HK-2 (cell line): ENCODE results near the gene VAV1.
"Not testable (repeated sequence)": the region's sequence is repeated elsewhere in the genome, so short reads cannot be mapped to it uniquely, and the experiment has no call there.

Experiments
- DNase-seq: peaks from one replicate; pipeline ENCODE4 v3.0.0-alpha.2; 2018; ENCODE audit not compliant: unreplicated experiment

VAV1 gene

DNA sequence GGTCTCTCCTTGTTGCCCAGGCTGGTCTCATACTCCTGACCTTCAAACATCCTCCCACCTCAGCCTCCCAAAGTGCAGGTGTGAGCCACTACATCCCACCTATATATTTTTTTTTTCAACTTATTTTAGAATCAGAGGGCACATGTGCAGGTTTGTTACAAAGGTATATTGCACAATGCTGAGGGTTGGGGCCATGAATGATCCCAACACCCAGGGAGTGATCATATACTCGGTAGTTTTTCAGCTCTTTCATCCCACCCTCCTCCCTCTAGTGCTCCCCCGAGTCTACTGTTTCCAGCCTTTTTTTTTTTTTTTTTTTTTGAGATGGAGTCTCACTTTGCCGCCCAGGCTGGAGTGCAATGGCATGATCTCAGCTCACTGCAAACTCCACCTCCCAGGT, 76.5 kb downstream of the VAV1 start:
- DNase-seq, result no peak

DNA sequence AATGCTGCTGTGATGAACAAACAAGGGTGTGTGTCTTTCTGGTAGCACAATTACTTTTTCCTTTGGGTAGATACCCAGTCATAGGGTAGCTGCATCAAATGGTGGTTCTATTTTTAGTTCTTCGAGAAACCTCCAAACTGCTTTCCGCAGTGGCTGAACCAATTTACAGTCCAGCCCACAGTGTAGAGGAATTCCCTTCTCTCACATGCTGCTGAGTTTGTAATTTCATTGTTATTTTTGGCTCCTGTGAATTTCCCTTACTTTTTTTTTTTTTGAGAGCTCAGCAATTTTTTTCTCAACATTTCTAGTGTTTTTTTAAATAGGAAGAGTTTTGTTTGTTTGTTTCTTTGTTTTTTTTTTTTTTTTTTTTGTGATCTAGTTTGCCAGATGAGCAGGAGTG, 77.4 kb downstream of the VAV1 start:
- no peak for DNase-seq

DNA sequence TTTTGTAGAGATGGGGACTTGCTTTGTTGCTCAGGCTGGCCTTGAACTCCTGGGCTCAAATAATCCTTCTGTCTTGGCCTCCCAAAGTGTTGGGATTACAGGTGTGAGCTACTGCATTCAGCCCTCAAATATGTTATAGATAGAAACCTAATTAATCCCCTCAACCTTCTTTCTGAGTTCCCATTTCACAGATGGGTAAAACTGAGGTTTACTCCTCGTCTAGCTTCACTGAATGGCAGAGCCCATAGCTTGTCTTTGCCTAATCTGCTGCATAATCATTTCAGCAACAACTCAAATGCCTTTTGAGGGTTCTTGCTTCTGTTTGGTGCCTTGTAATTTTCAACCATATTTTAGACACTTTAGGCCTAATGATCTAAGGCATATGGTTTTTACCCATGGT, 78.9 kb downstream of the VAV1 start:
- DNase-seq, result no peak

DNA sequence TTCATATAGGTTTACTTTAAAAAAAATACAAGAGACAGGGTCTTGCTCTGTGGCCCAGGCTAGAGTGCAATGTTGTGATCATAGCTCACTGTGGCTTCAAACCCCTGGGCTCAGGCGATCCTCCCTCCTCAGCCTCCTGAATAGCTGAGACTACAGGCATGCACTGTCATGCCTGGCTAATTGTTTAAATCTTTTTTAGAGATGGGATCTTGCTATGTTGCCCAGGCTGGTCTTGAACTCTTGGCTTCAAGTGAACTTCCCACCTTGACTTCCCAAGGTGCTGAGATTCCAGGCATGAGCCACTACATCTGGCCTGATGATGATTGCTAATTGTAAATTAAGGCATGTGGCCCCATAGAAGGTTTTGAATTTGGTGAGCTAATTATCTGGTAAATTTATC, 79.5 kb downstream of the VAV1 start:
- DNase-seq, result no peak

DNA sequence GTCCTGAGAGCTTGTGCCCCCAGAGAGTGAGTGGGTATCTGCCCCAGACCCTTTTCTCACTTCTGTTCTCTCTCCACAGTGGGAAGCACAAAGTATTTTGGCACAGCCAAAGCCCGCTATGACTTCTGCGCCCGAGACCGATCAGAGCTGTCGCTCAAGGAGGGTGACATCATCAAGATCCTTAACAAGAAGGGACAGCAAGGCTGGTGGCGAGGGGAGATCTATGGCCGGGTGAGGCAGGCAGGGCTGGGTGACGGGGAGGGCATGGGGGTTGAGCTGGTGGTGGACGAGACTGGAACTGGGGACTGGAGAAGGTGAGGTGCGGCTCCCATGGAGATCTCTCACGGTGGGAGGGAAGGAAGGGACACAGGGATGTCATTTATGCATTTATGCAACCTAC, 81.4 kb downstream of the VAV1 start:
- DNase-seq, result no peak

DNA sequence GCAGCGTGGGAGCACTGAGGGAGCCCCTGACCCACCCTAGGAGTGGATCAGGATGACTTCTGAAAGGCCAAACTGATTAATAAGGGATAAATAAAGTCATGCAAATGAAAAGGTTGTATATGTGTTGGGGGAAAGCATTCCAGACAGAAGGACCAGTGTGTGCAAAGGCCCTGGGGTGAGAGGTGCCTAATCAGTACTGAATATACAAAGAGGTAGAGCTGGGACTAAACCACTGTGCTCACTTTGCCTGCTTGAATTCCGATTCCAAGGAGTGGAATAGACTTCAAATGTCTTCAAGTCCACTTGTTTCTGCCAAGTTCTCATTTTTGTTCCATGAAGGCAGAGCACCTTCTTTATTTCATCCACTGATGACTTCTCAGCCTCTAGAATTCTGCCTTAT, 82.2 kb downstream of the VAV1 start:
- DNase-seq, result no peak

DNA sequence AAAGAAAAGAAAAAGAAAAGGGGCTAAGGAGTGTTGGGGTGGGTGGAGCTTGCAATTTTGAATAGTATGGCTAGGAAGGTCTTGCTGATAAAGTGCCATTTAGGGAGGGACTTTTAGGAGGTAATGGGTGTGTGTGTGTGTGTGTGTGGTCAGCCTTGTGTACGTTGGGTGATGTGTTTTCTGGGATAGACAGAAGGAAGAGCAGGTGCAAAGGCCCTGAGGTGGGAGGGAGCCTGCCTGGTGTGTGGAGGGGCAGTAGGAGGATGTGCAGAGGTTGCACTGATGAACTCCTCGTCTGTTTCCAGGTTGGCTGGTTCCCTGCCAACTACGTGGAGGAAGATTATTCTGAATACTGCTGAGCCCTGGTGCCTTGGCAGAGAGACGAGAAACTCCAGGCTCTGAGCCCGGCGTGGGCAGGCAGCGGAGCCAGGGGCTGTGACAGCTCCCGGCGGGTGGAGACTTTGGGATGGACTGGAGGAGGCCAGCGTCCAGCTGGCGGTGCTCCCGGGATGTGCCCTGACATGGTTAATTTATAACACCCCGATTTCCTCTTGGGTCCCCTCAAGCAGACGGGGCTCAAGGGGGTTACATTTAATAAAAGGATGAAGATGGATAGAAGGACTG, 84.4 kb downstream of the VAV1 start:
- DNase-seq, result no peak

DNA sequence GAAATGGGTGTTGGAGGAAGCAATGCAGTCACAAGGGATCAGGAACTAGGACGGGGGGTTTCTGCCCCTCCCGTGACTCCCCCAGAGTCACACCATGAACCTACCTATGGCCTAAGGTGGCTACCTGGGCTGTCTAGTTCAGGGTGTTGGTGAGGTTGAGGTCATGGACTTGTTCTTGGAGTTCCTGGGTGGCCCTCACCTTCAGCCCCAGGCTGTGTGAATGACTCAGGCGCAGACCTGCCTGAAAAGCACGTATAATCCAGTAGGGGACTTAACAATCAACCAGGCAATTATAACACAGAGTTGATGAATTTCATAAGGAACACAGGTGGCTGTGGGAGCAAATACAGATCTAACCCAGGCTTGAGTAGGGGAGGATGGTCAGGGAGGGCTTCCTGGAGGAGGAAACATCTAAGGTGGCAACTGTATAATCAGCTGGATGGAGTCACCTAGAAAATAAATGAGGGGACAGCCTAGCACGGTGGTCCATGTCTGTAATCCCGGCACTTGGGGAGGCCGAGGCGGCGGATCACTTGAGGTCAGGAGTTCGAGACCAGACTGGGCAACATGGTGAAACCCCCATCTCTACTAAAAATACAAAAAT, 89.3 kb downstream of the VAV1 start:
- no peak for DNase-seq

DNA sequence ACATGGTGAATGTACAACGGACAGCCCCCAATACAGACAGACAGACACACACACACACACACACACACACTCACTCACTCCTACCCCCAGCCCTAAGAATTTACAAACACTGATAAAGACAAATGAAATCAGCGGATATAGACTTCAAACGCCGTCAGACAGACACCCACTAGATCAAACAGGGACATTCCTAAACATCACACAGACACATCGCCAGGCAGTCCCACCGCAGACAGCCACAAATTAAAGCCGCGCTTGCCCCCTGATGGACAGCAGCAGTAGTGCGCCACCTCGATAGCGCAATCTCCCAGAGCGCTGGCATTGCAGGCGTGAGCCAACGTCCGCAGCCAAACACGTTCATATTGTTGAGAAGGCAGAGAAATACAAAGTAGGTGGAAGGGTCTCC, 90.2 kb downstream of the VAV1 start:
- DNase-seq, result peak; percentile 86

DNA sequence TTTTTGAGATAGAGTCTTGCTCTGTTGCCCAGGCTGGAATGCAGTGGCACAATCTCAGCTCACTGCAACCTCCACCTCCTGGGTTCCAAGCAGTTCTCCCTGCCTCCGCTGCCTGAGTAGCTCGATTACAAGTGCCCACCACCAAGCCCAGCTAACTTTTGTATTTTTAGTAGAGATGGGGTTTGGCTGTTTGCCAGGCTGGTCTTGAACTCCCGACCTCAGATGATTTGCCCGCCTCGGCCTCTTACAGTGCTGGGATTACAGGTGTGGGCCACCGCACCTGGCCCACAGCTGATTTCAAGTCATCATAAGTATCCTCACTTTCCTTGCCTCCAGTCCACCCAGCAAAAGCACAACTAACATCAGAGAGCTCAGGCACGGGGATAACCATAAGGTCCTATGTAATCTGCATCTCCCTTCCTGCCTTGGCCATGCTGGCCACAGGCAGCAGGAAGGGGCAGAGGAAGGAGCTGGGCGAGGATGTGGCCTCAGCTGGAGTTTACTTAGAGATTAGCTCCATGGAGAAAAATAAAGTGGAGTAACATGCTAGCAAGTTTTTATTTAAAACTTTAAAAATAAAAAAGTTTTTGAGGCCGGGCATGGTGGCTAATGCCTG, 91.9 kb downstream of the VAV1 start:
- no peak for DNase-seq

DNA sequence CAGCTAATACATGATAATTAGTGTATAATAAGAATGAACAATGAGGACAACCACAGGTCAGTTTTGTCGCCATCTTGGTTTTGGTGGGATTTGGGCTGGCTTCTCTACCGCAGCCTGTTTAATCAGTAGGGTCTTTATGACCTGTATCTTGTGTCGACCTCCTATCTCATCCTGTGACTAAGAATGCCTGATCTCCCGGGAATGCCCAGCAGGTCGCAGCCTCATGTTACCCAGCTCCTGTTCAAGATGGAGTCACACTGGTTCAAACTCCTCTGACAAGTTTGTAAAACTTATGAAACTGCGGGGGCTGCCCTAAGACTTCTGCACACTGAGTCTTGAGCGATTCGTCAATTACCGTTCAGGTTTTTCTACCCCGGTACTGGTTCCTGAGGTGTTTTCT, 93.3 kb downstream of the VAV1 start:
- no peak for DNase-seq

DNA sequence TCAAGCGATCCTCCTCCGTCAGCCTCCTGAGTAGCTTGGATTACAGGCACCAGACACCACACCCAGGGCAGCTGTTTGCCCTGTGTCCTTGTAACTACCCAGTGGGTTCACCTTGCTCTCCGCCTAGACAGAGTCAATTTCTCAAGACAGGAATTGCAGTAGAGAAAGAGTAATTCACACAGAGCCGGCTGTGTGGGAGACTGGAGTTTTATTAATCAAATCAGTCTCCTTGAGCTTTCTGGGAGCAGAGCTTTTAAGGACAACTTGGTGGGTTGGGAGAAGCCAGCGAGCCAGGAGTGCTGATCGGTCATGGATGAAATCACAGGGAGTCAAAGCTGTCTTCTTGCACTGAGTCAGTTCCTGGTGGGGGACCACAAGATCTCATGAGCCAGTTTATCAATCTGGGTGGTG, 94.2 kb downstream of the VAV1 start:
- DNase-seq, result peak; percentile 44

DNA sequence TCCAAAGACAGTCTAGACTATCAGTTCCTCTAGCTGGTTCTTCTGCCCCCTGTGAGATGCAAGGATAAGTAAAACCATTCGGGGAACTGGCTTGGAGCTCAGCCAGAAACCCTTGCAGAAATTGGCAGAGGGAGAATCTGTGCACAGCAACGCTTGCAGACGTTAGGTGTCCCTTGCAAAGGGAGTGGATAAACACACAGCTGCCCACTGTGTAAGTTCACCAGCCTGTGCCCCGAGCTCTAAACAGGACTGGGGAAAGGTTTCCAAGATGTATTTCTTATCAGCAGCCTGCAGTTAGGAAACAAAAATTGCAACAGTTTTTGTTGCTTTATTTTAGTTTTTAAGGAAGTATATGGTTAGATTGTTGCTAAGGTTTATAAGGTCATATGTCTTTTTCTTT, 95.8 kb downstream of the VAV1 start:
- DNase-seq, result no peak

DNA sequence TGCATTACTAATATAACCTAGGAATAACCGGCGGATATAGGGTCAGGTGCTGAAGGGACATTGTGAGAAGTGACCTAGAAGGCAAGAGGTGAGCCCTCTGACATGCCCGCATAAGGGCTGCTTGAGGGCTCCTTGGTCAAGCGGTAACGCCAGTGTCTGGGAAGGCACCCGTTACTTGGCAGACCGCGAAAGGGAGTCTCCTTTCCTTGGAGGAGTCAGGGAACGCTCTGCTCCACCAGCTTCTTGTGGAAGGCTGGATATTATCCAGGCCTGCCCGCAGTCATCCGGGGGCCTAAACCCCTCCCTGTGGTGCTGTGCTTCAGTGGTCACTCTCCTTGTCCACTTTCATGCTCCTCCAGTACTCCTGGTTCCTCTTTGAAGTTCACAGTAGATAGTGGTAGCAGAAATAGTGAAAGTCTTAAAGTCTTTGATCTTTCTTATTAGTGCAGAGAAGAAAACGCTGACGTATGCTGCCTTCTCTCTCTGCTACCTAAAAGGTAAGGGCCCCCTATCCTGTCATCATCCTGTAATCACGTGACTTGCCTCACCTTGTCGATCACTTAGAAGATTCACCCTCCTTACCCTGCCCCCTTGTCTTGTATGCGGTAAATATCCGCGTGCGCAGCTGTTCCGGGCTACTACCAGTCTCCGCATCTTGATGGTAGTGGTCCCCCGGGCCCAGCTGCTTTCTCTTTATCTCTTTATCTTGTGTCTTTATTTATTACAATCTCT, 96.8 kb downstream of the VAV1 start:
- DNase-seq, result not testable (repeated sequence)

DNA sequence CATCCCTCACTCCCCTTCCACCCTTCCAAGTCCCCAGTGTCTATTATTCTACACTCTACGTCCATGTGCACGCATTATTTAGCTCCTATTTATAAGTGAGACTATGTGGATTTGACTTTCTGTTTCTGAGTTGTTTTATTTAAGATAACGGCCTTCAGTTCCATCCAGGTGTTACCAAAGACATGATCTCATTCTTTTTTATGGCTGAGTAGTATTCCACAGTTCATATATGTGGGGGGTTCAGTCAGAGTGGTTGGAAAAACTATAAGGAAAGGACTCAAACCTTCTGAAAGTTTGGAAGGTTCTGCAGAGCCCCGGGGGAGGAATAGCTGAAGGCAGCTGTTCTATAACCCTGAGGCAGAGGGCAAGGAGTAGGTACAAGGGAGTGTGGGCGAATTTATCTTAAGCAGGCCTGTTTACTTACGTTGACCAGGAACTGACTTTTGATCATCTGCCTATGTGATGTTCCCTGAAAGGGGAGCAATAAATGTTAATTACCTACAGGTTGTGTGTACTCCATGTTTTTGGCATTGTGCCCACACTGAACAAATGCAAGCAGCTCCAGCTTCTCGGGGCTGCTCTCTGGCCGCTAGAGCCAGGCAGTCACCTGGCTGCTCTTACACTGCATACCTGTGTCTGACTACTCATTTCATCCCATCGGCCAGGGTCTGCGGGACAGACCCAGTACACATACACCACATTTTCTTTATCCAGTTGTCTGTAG, 101.4 kb downstream of the VAV1 start:
- DNase-seq, result no peak

DNA sequence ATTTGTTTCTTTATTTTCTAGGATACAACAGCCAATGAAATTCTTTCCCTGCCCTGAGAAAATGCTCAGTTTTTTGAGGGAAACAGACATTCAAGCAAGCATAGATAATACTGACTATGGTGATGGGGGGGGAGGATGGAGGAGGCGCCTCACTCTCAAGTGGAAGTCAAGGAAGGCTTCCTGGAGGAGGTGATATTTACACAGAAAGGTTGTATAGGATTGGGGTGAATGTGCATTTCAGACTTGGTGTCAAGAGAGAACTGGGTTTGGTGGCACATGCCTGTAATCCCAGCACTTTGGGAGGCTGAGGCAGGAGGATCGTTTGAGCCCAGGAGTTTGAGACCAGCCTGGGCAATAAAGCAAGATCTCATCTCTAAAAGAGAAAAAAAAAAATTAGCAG, 102.7 kb downstream of the VAV1 start:
- no peak for DNase-seq

DNA sequence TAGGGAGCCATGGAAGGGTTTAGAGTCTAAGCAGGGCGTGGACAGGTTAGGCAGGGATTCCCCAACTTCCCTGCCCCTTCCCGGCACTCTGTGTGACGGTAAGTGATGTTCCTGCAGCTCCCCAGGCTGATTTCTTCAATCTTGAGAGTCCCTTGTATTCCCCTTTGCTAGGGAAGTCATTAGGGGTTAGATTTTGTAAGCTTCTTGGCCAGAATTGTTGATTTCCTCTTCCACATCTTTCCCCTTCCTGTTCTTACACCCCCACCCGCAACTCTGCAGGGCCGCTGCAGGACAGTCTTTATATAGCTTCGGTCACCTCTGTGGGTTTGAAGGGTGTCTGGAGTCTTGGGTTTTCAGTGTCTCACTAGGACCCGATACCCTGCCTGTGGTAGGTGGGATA, 104.2 kb downstream of the VAV1 start:
- no peak for DNase-seq

DNA sequence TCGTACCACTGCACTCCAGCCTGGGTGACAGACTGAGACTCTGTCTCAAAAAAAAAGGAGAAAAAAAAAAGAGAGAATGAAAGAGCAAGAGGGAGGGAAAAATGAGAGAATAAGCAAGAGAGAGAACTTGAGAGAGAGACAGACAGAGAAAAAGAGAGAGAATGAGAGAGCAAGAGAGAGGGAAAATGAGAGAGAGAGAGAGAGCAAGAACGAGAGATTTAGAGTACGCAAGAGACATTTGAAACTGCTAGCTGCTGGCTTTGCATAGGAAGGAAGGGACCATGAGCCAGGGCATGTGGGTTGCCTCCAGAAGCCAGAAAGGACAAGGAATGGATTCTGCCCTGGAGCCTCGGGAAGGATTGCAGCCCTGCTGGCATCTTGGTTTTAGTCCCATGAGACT, 105.3 kb downstream of the VAV1 start:
- no peak for DNase-seq

DNA sequence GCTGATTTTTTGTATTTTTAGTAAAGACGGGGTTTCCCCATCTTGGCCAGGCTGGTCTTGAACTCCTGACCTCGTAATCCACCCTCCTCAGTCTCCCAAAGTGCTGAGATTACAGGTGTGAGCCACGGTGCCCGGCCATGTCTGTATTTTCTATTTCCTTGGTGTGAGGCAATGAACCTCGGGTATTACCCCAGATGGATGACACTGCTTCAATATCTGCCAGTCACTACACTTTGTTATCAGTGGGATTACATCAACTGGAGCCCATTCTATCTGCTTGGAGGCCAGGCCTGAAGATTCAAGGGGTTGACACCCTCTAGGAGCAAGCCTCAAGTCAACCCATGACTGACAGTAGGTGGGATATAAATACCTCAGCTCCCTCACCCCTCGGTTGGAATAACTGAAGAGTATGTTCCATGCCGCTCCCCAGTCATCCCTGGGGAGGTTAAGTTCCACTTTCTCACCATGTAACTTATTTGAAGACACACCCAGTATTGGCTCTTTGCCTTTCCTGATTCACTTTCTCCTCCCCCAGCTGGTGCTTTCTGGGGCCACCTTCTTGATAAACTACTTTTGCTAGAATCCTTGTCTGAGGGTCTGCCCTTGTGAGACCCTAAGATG, 113.9 kb downstream of the VAV1 start:
- DNase-seq, result no peak

DNA sequence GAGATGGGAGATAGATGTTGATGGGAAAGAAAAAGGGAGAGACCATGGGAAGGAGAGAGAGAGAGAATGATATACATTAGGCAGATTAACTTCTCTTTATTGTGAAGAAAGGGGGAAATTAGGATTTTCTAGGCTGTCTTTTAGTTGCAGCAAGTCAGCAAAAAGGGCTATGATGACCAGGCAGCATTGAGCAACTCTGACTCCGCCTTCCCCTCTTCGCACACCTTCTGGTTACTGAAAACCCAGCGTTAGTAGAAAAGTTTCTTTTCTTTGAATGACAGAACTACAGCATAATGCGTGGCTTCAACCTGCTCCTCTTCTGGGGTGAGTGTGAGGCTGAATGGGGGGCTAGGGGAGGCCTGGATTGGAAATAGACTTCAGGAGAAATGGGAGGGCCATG, 114.8 kb downstream of the VAV1 start, which contains the start of gene ADGRE1:
ADGRE1 (plus strand) TSS at position 264 of the 400 bp plus-strand sequence; CDS start at position 294, 30 bp downstream.
- no peak for DNase-seq

DNA sequence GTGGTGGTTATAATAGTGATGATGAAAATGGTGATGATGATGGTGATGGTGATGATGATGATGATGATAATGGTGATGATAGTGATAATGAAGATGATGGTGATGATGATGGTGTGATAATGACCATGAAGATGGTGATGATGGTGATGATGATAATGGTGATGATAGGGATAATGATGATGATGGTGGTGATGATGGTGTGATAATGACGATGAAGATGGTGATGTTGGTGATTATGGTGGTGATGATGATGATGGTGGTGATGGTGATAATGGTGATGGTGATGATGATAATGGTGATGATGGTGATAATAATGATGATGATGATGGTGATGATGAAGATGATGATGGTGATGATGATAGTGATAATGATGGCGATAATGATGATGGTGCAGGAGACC, 116.5 kb downstream of the VAV1 start:
- DNase-seq, result no peak
